HG03469 (cell line): ENCODE measurements around the gene RFXANK.
"Not testable (repeated sequence)": the region's sequence is repeated elsewhere in the genome, so short reads cannot be mapped to it uniquely, and the experiment has no call there.

Experiments
- ATAC-seq: cut with Tn5 transposase; IDR thresholded peaks from one replicate; pipeline ENCODE4 v1.9.1; 2021; ENCODE audit warnings: mild to moderate bottlenecking, moderate library complexity, moderate number of reproducible peaks; ENCODE audit not compliant: unreplicated experiment

The RFXANK gene

GRCh38 chr19:19192078-19192882 is at the start of gene RFXANK, which contains the start of gene BORCS8:
RFXANK (plus strand) TSS chr19:19192258; CDS start chr19:19193947, 1,689 bp downstream.
BORCS8 (minus strand) TSS chr19:19192152; CDS start chr19:19192117, 35 bp downstream.
- ATAC-seq: peak; percentile 64

GRCh38 chr19:19142347-19142746 is 49.7 kb upstream of the RFXANK start:
- no peak for ATAC-seq

GRCh38 chr19:19145281-19145680 is 46.8 kb upstream of the RFXANK start:
- ATAC-seq: no peak

- no peak for ATAC-seq
Measured at GRCh38 chr19:19145684-19146608, 46.1 kb upstream of the RFXANK start.

GRCh38 chr19:19146865-19147264 is 45.2 kb upstream of the RFXANK start:
- no peak for ATAC-seq

GRCh38 chr19:19147344-19147743 is 44.7 kb upstream of the RFXANK start:
- ATAC-seq: no peak

GRCh38 chr19:19148504-19148903 is 43.6 kb upstream of the RFXANK start:
- not testable (repeated sequence) for ATAC-seq

GRCh38 chr19:19149435-19149834 is 42.6 kb upstream of the RFXANK start:
- no peak for ATAC-seq

GRCh38 chr19:19151418-19151817 is 40.6 kb upstream of the RFXANK start:
- ATAC-seq: peak; percentile 37

GRCh38 chr19:19152668-19153384 is 39.2 kb upstream of the RFXANK start:
- no peak for ATAC-seq

GRCh38 chr19:19154768-19155494 is 37.1 kb upstream of the RFXANK start:
- ATAC-seq: no peak

GRCh38 chr19:19155495-19156219 is 36.4 kb upstream of the RFXANK start:
- peak; percentile 48 for ATAC-seq

- ATAC-seq: no peak
Measured at GRCh38 chr19:19157808-19158207, 34.2 kb upstream of the RFXANK start.

GRCh38 chr19:19159534-19159933 is 32.5 kb upstream of the RFXANK start:
- ATAC-seq: no peak

GRCh38 chr19:19160461-19161035 is 31.5 kb upstream of the RFXANK start:
- no peak for ATAC-seq

GRCh38 chr19:19162495-19162894 is 29.6 kb upstream of the RFXANK start:
- ATAC-seq: no peak

- no peak for ATAC-seq
Measured at GRCh38 chr19:19165396-19165795, 26.7 kb upstream of the RFXANK start.

GRCh38 chr19:19167612-19168011 is 24.4 kb upstream of the RFXANK start:
- ATAC-seq: no peak
